ENCODE measurements around the gene ATP6V0C. TPM values are rescaled to one million over a fixed set of nuclear protein-coding genes. Genes with fewer than 3 reads are reported as not detected.

Gene ATP6V0C
- total and polyA plus RNA-seq, 2 of the 8 experiments (the other 6 are each of a cell fraction or from before 2014, with no cell fraction given) = 125 to 176 TPM

DNA sequence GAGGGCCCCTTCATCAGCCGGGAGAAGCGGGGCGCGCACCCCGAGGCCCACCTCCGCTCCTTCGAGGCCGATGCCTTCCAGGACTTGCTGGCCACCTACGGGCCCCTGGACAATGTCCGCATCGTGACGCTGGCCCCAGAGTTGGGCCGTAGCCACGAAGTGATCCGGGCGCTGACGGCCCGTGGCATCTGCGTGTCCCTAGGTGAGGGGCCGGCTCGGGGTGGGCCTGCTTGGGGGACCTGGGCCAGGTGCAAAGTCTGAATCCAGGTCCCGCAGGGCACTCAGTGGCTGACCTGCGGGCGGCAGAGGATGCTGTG is 14.0 kb downstream of the ATP6V0C start (continued):
- no peak for TF ChIP-seq NANOG (IDR thresholded peaks at IDR 0.05; ENCODE audit: insufficient read depth, low read depth, low read length, poor library complexity, severe bottlenecking)
- no peak for TF ChIP-seq FOSL1 (IDR thresholded peaks at IDR 0.05; ENCODE audit: insufficient read depth, low read depth, low read length)
- no peak for TF ChIP-seq ASH2L (IDR thresholded peaks at IDR 0.05; ENCODE audit: low read length)
- TF ChIP-seq CBX8 (IDR thresholded peaks at IDR 0.05; ENCODE audit: borderline replicate concordance, low read depth, low read length) = no peak
- TF ChIP-seq TAF1 (IDR thresholded peaks at IDR 0.05; ENCODE audit: low read depth, low read length) = no peak
- TF ChIP-seq, protein P1, sequence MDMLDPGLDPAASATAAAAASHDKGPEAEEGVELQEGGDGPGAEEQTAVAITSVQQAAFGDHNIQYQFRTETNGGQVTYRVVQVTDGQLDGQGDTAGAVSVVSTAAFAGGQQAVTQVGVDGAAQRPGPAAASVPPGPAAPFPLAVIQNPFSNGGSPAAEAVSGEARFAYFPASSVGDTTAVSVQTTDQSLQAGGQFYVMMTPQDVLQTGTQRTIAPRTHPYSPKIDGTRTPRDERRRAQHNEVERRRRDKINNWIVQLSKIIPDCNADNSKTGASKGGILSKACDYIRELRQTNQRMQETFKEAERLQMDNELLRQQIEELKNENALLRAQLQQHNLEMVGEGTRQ (IDR thresholded peaks at IDR 0.05; ENCODE audit: low read length) = no peak

All from H1 (cell line).